GM13977 (cell line): ENCODE measurements around the gene DPYSL4.

Experiments used
- DNase-seq: peaks from one replicate; pipeline ENCODE4 v3.0.0; 2012; ENCODE audit warnings: low spot score
- CTCF ChIP-seq: IDR thresholded peaks from 2 replicates; pipeline ENCODE4 v1.5.1; 2012; ENCODE audit warnings: mild to moderate bottlenecking, control low read depth; ENCODE audit not compliant: insufficient read depth; ENCODE audit errors: extremely low read depth, missing control alignments
- in situ Hi-C: fragments of 300-500 bp; cut with MboI; formaldehyde crosslinking; loops from one replicate; pipeline ENCODE4 v1.12.0; 2022; ENCODE audit warnings: low sequenced_read_pairs, low pct_unique_long_range_greater_than_20kb, mixed read lengths, inconsistent platforms; ENCODE audit not compliant: unreplicated experiment

DPYSL4 gene

GRCh38 chr10:132145002-132145401 lies 41.7 kb upstream of the DPYSL4 start:
- in situ Hi-C loops, result loop anchor here (25.0 kb wide), 1 partner anchor 258 kb away; no protein-coding TSS in a partner anchor
- no peak for TF ChIP-seq CTCF
- no peak for DNase-seq

GRCh38 chr10:132145521-132146185 lies 41.1 kb upstream of the DPYSL4 start:
- no peak for DNase-seq
- in situ Hi-C loops, result loop anchor here (25.0 kb wide), 1 partner anchor 258 kb away; no protein-coding TSS in a partner anchor
- no peak for TF ChIP-seq CTCF

- TF ChIP-seq CTCF, result no peak
- no peak for DNase-seq
- in situ Hi-C loops, result loop anchor here (25.0 kb wide), 1 partner anchor 259 kb away; no protein-coding TSS in a partner anchor
These were observed 40.5 kb upstream of the DPYSL4 start for GRCh38 chr10:132146271-132146671.

- no peak for DNase-seq
- TF ChIP-seq CTCF, result no peak
- in situ Hi-C loops, result loop anchor here (25.0 kb wide), 1 partner anchor 260 kb away; no protein-coding TSS in a partner anchor
These were observed 39.5 kb upstream of the DPYSL4 start for GRCh38 chr10:132146941-132147915.

- no peak for TF ChIP-seq CTCF
- DNase-seq, result no peak
- in situ Hi-C loops, result loop anchor here (25.0 kb wide), 1 partner anchor 261 kb away; no protein-coding TSS in a partner anchor
These were observed 38.2 kb upstream of the DPYSL4 start for GRCh38 chr10:132148261-132149251.
